WTC11 (cell line): ENCODE measurements around the gene PLCXD1. TPM values are rescaled to one million over a fixed set of nuclear protein-coding genes. Genes with fewer than 3 reads are reported as not detected.

Source experiments
- ATAC-seq: fragments of 200-7000 bp; cut with Tn5 transposase; 2 replicates; pipeline ENCODE4 v1.10.0; 2021; ENCODE audit warnings: mild to moderate bottlenecking, moderate library complexity
- CTCF ChIA-PET: fragments of 300-600 bp; sonication (Branson Sonifier 250); formaldehyde crosslinking; loops from one replicate; lab custom pipeline; 2021; ENCODE audit warnings: antibody characterized with exemption; lab: Charles Lee
- POLR2A ChIA-PET: fragments of 350-600 bp; sonication (Branson Sonifier 250); formaldehyde crosslinking; loops from one replicate; lab custom pipeline; 2021; ENCODE audit warnings: antibody characterized with exemption; lab: Charles Lee
- DNase-seq: peaks from one replicate; pipeline ENCODE4 v3.0.0; 2021; ENCODE audit warnings: low spot score
- H3K27ac Mint-ChIP-seq: 2 replicates; pipeline ENCODE4 v1.8.0; 2021; ENCODE audit warnings: mixed read lengths
- H3K27me3 Mint-ChIP-seq: 2 replicates; pipeline ENCODE4 v1.8.0; 2021; ENCODE audit warnings: low read depth, mild to moderate bottlenecking, moderate library complexity, mixed read lengths
- H3K36me3 Mint-ChIP-seq: 2 replicates; pipeline ENCODE4 v1.8.0; 2021; ENCODE audit warnings: mixed read lengths
- H3K4me1 Mint-ChIP-seq: 2 replicates; pipeline ENCODE4 v1.8.0; 2022; ENCODE audit warnings: mixed read lengths
- H3K4me3 Mint-ChIP-seq: 2 replicates; pipeline ENCODE4 v1.8.0; 2021; ENCODE audit warnings: mild to moderate bottlenecking, moderate library complexity, mixed read lengths
- H3K9me3 Mint-ChIP-seq: 2 replicates; pipeline ENCODE4 v1.8.0; 2021; ENCODE audit warnings: mixed read lengths
- ARID4B ChIP-seq: sonication (generic); formaldehyde crosslinking; IDR thresholded peaks from 2 replicates; pipeline ENCODE4 v1.8.0; 2023; ENCODE audit warnings: missing genetic modification reagents, mild to moderate bottlenecking, borderline replicate concordance
- ATF1 ChIP-seq: sonication (generic); formaldehyde crosslinking; IDR thresholded peaks from 2 replicates; pipeline ENCODE4 v1.8.1; 2023; ENCODE audit warnings: mild to moderate bottlenecking, moderate library complexity, missing genetic modification reagents
- CREB1 ChIP-seq: sonication (generic); formaldehyde crosslinking; IDR thresholded peaks from 2 replicates; pipeline ENCODE4 v1.8.0; 2023; ENCODE audit warnings: mild to moderate bottlenecking, missing genetic modification reagents
- CREM ChIP-seq: sonication (generic); formaldehyde crosslinking; IDR thresholded peaks from 2 replicates; pipeline ENCODE4 v1.8.1; 2022; ENCODE audit warnings: mild to moderate bottlenecking, missing genetic modification reagents, moderate library complexity
- EMX1 ChIP-seq: fragments of 250-450 bp; sonication (Bioruptor Pico); IDR thresholded peaks from 2 replicates; pipeline ENCODE4 v1.8.0; 2021; ENCODE audit warnings: mild to moderate bottlenecking
- FOXJ3 ChIP-seq: sonication (generic); formaldehyde crosslinking; IDR thresholded peaks from 2 replicates; pipeline ENCODE4 v1.9.0; 2021; ENCODE audit warnings: missing genetic modification reagents, mild to moderate bottlenecking, borderline replicate concordance
- HMGA2 ChIP-seq: fragments of 250-450 bp; sonication (Bioruptor Pico); IDR thresholded peaks from 2 replicates; pipeline ENCODE4 v1.4.0; 2021; ENCODE audit warnings: mild to moderate bottlenecking, moderate library complexity
- MLX ChIP-seq: sonication (generic); formaldehyde crosslinking; IDR thresholded peaks from 2 replicates; pipeline ENCODE4 v1.8.1; 2023; ENCODE audit warnings: mild to moderate bottlenecking, missing genetic modification reagents, moderate library complexity
- OVOL2 ChIP-seq: fragments of 250-450 bp; sonication (Bioruptor Pico); IDR thresholded peaks from 2 replicates; pipeline ENCODE4 v1.9.0; 2021; ENCODE audit warnings: mild to moderate bottlenecking, borderline replicate concordance
- ZNF219 ChIP-seq: sonication (generic); formaldehyde crosslinking; IDR thresholded peaks from 2 replicates; pipeline ENCODE4 v1.8.0; 2023; ENCODE audit warnings: missing genetic modification reagents, mild to moderate bottlenecking, borderline replicate concordance
- ZNF423 ChIP-seq: fragments of 250-450 bp; sonication (Bioruptor Pico); IDR thresholded peaks from 2 replicates; pipeline ENCODE4 v2.1.2; 2022; ENCODE audit warnings: mild to moderate bottlenecking, moderate library complexity
- ZNF532 ChIP-seq: fragments of 250-450 bp; sonication (Bioruptor Pico); IDR thresholded peaks from 2 replicates; pipeline ENCODE4 v1.9.0; 2021; ENCODE audit warnings: mild to moderate bottlenecking, borderline replicate concordance
- total RNA-seq: library from RNA; stranded (reverse); gene quantifications from 3 replicates; pipeline ENCODE4 v1.2.3, GENCODE V29; 2021
- TF ChIP-seq, protein P1 (sequence below): sonication (generic); formaldehyde crosslinking; IDR thresholded peaks from 2 replicates; pipeline ENCODE4 v1.8.0; 2022; ENCODE audit warnings: mild to moderate bottlenecking, missing genetic modification reagents
- TF ChIP-seq, protein P2 (sequence below): sonication (generic); formaldehyde crosslinking; IDR thresholded peaks from 2 replicates; pipeline ENCODE4 v1.8.1; 2022; ENCODE audit warnings: low read depth, missing genetic modification reagents, borderline replicate concordance
- TF ChIP-seq, protein P3 (sequence below): fragments of 250-450 bp; sonication (Bioruptor Pico); IDR thresholded peaks from 2 replicates; pipeline ENCODE4 v2.1.2; 2022; ENCODE audit warnings: mild to moderate bottlenecking, moderate library complexity

The PLCXD1 gene
- total RNA-seq, 1 experiment from 2014 or later = 131 TPM

DNA sequence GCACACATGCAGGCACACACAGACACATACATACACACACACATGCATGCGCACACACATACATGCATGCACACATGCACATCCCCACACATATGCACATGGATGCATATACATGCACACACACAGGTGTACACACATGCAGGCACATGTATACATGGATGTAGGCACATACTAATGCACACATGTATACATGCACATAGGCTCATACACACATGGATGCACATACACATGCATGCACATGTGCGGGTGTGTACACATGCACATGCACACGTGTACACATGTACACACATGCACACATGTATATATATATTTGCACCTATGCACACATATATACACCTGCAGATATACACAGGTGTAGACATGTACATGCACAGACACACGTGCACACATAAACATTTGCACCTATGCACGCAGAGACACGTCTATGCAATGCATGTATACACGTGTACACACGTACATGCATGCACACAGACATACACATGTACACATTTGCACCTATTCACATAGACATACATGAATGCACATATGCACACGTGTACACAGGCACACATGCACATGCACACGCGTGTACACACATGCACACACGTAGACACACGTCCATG lies 4.0 kb downstream of the PLCXD1 start:
- DNase-seq (no peak), ATAC-seq (no peak)
- H3K27me3 Mint-ChIP-seq = no peaks in the 10 kb centered on the region
- peak overlapping the region; percentile 14; the same call in 1 of the 2 replicates for H3K4me3 Mint-ChIP-seq
- H3K4me1 Mint-ChIP-seq = peaks cover 16% of the 10 kb centered on the region
- CTCF ChIA-PET = no interaction called here
- POLR2A ChIA-PET = no interaction called here
- 0 out of 2 replicates have a peak, but pooled peaks cover 6% of the 10 kb centered on the region for H3K9me3 Mint-ChIP-seq
- H3K36me3 Mint-ChIP-seq = peaks cover 57% of the 10 kb centered on the region
- peak overlapping the region; percentile 84; the same call in 1 of the 2 replicates for H3K27ac Mint-ChIP-seq
- TF ChIP-seq OVOL2 (CRISPR knock-in tag) (no peak), CREM (CRISPR knock-in tag) (no peak), HMGA2 (CRISPR knock-in tag) (no peak), CREB1 (CRISPR knock-in tag) (no peak), ZNF532 (no peak), FOXJ3 (CRISPR knock-in tag) (no peak), ATF1 (CRISPR knock-in tag) (no peak), EMX1 (CRISPR knock-in tag) (no peak), ARID4B (CRISPR knock-in tag) (no peak), ZNF423 (CRISPR knock-in tag) (no peak), ZNF219 (CRISPR knock-in tag) (no peak), MLX (no peak)
- TF ChIP-seq, protein P1, sequence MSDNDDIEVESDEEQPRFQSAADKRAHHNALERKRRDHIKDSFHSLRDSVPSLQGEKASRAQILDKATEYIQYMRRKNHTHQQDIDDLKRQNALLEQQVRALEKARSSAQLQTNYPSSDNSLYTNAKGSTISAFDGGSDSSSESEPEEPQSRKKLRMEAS (CRISPR knock-in tag) = no peak
- TF ChIP-seq, protein P2, sequence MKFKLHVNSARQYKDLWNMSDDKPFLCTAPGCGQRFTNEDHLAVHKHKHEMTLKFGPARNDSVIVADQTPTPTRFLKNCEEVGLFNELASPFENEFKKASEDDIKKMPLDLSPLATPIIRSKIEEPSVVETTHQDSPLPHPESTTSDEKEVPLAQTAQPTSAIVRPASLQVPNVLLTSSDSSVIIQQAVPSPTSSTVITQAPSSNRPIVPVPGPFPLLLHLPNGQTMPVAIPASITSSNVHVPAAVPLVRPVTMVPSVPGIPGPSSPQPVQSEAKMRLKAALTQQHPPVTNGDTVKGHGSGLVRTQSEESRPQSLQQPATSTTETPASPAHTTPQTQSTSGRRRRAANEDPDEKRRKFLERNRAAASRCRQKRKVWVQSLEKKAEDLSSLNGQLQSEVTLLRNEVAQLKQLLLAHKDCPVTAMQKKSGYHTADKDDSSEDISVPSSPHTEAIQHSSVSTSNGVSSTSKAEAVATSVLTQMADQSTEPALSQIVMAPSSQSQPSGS = no peak
- TF ChIP-seq, protein P3, sequence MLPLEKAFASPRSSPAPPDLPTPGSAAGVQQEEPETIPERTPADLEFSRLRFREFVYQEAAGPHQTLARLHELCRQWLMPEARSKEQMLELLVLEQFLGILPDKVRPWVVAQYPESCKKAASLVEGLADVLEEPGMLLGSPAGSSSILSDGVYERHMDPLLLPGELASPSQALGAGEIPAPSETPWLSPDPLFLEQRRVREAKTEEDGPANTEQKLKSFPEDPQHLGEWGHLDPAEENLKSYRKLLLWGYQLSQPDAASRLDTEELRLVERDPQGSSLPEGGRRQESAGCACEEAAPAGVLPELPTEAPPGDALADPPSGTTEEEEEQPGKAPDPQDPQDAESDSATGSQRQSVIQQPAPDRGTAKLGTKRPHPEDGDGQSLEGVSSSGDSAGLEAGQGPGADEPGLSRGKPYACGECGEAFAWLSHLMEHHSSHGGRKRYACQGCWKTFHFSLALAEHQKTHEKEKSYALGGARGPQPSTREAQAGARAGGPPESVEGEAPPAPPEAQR (CRISPR knock-in tag) = no peak
